Keratinocyte (primary cell): ENCODE results near the gene PPP2R1A.
"Not testable (repeated sequence)": the region's sequence is repeated elsewhere in the genome, so short reads cannot be mapped to it uniquely, and the experiment has no call there.

Source experiments
- EZH2 ChIP-seq: IDR thresholded peaks from one replicate; pipeline ENCODE4 v1.6.1; 2012; ENCODE audit warnings: inconsistent platforms, mild to moderate bottlenecking, low read length, moderate library complexity
- TF ChIP-seq, protein P1 (sequence below), 3 experiments: IDR thresholded peaks in 1 of 3; conservative IDR thresholded peaks in 1 of 3; optimal IDR thresholded peaks in 1 of 3; 2 replicates in 2 of 3; 3 replicates in 1 of 3; pipeline versions ENCODE3 to v1.5.1; 2011; ENCODE audit warnings: low read length in 3 of 3, mild to moderate bottlenecking in 3 of 3, moderate library complexity in 2 of 3, control low read depth in 1 of 3, inconsistent platforms in 1 of 3; ENCODE audit not compliant: insufficient read depth in 2 of 3; ENCODE audit errors: extremely low read depth in 1 of 3

- TF ChIP-seq, protein P1, sequence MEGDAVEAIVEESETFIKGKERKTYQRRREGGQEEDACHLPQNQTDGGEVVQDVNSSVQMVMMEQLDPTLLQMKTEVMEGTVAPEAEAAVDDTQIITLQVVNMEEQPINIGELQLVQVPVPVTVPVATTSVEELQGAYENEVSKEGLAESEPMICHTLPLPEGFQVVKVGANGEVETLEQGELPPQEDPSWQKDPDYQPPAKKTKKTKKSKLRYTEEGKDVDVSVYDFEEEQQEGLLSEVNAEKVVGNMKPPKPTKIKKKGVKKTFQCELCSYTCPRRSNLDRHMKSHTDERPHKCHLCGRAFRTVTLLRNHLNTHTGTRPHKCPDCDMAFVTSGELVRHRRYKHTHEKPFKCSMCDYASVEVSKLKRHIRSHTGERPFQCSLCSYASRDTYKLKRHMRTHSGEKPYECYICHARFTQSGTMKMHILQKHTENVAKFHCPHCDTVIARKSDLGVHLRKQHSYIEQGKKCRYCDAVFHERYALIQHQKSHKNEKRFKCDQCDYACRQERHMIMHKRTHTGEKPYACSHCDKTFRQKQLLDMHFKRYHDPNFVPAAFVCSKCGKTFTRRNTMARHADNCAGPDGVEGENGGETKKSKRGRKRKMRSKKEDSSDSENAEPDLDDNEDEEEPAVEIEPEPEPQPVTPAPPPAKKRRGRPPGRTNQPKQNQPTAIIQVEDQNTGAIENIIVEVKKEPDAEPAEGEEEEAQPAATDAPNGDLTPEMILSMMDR (optimal IDR thresholded peaks at IDR 0.05 in 1 of 3, IDR thresholded peaks at IDR 0.05 in 1 of 3, conservative IDR thresholded peaks at IDR 0.05 in 1 of 3; ENCODE audit: extremely low read depth in 1 of 3, insufficient read depth in 2 of 3, low read length in 3 of 3), result not testable (repeated sequence)
- TF ChIP-seq EZH2, result not testable (repeated sequence)
Observed at GRCh38 chr19:52200755-52201391, 11.0 kb downstream of the PPP2R1A start.
